Hepatocyte (in vitro differentiated cells): ENCODE data around the gene NHS.

Experiments
- EZH2 ChIP-seq: fragments of 200-600 bp; sonication (generic); IDR thresholded peaks from 2 replicates; pipeline ENCODE4 v1.6.1; 2016; ENCODE audit warnings: antibody characterized with exemption, mild to moderate bottlenecking, borderline replicate concordance
- EZH2phosphoT487 ChIP-seq: fragments of 200-600 bp; sonication (generic); IDR thresholded peaks from one replicate; pipeline ENCODE4 v1.6.1; 2018; ENCODE audit warnings: antibody characterized with exemption, mild to moderate bottlenecking, low read depth, moderate library complexity; ENCODE audit not compliant: unreplicated experiment, severe bottlenecking
- TF ChIP-seq, protein P1 (sequence below): fragments of 200-600 bp; sonication (generic); IDR thresholded peaks from 2 replicates; pipeline ENCODE4 v1.5.1; 2016; ENCODE audit warnings: antibody characterized with exemption, mild to moderate bottlenecking; ENCODE audit not compliant: poor library complexity

DNA sequence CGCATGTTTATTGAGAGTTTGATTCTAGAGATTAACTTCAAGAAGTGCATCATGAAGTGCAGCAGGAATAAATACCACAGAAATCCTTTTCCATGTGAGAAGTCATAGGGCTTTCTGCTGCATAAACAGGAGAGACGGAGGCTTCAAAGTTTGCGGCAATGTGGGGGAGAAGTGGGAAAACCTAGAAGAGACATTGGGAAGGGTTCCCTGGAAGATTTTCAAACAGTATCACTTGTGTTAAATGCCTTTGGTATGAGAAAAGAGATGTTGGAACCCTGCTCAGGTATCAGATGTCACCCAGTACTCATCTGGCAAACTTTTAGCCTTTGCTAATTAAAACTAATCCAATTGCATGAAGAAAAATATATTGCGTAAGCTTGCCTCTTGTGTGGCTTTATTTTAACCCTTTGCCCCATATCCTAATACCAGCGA is 15.4 kb downstream of the NHS start:
- TF ChIP-seq EZH2 (no peak), EZH2phosphoT487 (no peak)
- TF ChIP-seq, protein P1, sequence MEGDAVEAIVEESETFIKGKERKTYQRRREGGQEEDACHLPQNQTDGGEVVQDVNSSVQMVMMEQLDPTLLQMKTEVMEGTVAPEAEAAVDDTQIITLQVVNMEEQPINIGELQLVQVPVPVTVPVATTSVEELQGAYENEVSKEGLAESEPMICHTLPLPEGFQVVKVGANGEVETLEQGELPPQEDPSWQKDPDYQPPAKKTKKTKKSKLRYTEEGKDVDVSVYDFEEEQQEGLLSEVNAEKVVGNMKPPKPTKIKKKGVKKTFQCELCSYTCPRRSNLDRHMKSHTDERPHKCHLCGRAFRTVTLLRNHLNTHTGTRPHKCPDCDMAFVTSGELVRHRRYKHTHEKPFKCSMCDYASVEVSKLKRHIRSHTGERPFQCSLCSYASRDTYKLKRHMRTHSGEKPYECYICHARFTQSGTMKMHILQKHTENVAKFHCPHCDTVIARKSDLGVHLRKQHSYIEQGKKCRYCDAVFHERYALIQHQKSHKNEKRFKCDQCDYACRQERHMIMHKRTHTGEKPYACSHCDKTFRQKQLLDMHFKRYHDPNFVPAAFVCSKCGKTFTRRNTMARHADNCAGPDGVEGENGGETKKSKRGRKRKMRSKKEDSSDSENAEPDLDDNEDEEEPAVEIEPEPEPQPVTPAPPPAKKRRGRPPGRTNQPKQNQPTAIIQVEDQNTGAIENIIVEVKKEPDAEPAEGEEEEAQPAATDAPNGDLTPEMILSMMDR: no peak
